Mesendoderm (in vitro differentiated cells): Measurements from ENCODE around the gene ST7.
A peak's percentile ranks its signal among the peaks of the same experiment; 100 is the strongest.

Experiments
- DNase-seq: peaks from one replicate; pipeline ENCODE4 v3.0.0; 2013
- H2AK5ac ChIP-seq: 2 replicates; pipeline ENCODE4 v1.6.1; 2013; ENCODE audit warnings: low read length, inconsistent platforms
- H2BK120ac ChIP-seq: 2 replicates; pipeline ENCODE4 v1.6.1; 2013; ENCODE audit warnings: low read depth, mild to moderate bottlenecking, low read length, moderate library complexity, mixed read lengths
- H2BK15ac ChIP-seq: replicated peaks from 2 replicates; pipeline ENCODE4 v1.6.1; 2013; ENCODE audit warnings: low read depth, mild to moderate bottlenecking, moderate library complexity
- H2BK5ac ChIP-seq: 2 replicates; pipeline ENCODE4 v1.6.1; 2013; ENCODE audit warnings: low read length, inconsistent platforms
- H3K18ac ChIP-seq: 2 replicates; pipeline ENCODE4 v1.6.1; 2013; ENCODE audit warnings: mild to moderate bottlenecking, low read length, mixed read lengths
- H3K23ac ChIP-seq: one replicate; pipeline ENCODE4 v1.6.1; 2013; ENCODE audit warnings: low read length
- H3K27ac ChIP-seq: 2 replicates; pipeline ENCODE4 v1.5.1; 2013; ENCODE audit warnings: low read depth, mild to moderate bottlenecking, inconsistent platforms, low read length, moderate library complexity
- H3K27me3 ChIP-seq: 2 replicates; pipeline ENCODE4 v1.6.1; 2013; ENCODE audit warnings: low read length, control low read depth, mild to moderate bottlenecking, inconsistent platforms; ENCODE audit not compliant: insufficient read depth, poor library complexity
- H3K36me3 ChIP-seq: 2 replicates; pipeline ENCODE4 v1.6.1; 2013; ENCODE audit warnings: low read length, inconsistent platforms; ENCODE audit not compliant: control insufficient read depth, insufficient read depth
- H3K4ac ChIP-seq: one replicate; pipeline ENCODE4 v1.6.1; 2013; ENCODE audit warnings: low read depth, mild to moderate bottlenecking, low read length, moderate library complexity
- H3K4me1 ChIP-seq: 2 replicates; pipeline ENCODE4 v1.6.1; 2013; ENCODE audit warnings: low read depth, low read length, inconsistent platforms; ENCODE audit not compliant: control insufficient read depth
- H3K4me2 ChIP-seq: 2 replicates; pipeline ENCODE4 v1.6.1; 2013; ENCODE audit warnings: low read length
- H3K4me3 ChIP-seq: 2 replicates; pipeline ENCODE4 v1.5.1; 2013; ENCODE audit warnings: mild to moderate bottlenecking, low read length
- H3K56ac ChIP-seq: one replicate; pipeline ENCODE4 v1.6.1; 2013; ENCODE audit warnings: low read length
- H3K79me1 ChIP-seq: 2 replicates; pipeline ENCODE4 v1.6.1; 2013; ENCODE audit warnings: low read length, inconsistent platforms
- H3K79me2 ChIP-seq: 2 replicates; pipeline ENCODE4 v1.6.1; 2013; ENCODE audit warnings: mild to moderate bottlenecking, low read length; ENCODE audit not compliant: control insufficient read depth, insufficient read depth
- H3K9ac ChIP-seq: 2 replicates; pipeline ENCODE4 v1.6.1; 2013; ENCODE audit warnings: low read length, inconsistent platforms
- H4K5ac ChIP-seq: one replicate; pipeline ENCODE4 v1.6.1; 2013; ENCODE audit warnings: low read length
- H4K8ac ChIP-seq: one replicate; pipeline ENCODE4 v1.6.1; 2013; ENCODE audit warnings: low read depth, mild to moderate bottlenecking, control low read depth, low read length, moderate library complexity
- WGBS: extraction: QIAGEN DNeasy Blood & Tissue Kit; methylation state at CpG from one replicate; pipeline ENCODE4 v1.1.7; 2013; ENCODE audit warnings: low lambda C conversion rate, missing lambda C conversion rate; ENCODE audit not compliant: insufficient coverage; ENCODE audit errors: extremely low coverage; 5-methylcytosine and 5-hydroxymethylcytosine counted together

ST7 gene

GRCh38 chr7:117217106-117218035 lies 264.1 kb downstream of the ST7 start:
- DNase-seq, result no peak
- no peaks in the 10 kb centered on the region for H3K36me3 ChIP-seq
- no peak overlapping the region for H3K56ac ChIP-seq

DNA sequence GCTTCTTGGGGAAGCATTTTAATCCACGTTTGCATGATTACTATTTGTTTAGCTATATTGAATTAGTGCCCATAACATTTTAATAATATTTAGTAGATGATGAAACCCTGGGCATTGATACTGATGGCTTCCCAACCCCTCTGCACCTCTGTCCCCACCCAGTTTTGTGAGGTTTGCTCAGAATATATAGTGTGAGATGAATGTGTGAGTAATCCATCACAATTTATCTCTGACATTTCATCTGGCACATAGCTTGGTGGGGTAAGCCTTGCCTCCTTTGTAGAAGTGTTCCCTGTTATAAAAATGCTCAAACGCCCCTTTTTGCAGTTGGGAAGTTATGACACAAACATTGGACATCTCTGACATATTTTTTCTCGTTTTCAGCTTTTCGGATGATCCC lies 265.4 kb downstream of the ST7 start:
- no peak for DNase-seq
- H2BK5ac ChIP-seq, result no peak overlapping the region
- H3K27me3 ChIP-seq, result no peaks in the 10 kb centered on the region
- H3K23ac ChIP-seq, result no peak overlapping the region
- H3K9ac ChIP-seq, result no peak overlapping the region
- H3K79me2 ChIP-seq, result no peaks in the 10 kb centered on the region
- no peak overlapping the region for H3K4ac ChIP-seq
- H3K27ac ChIP-seq, result no peak overlapping the region
- no peaks in the 10 kb centered on the region for H3K79me1 ChIP-seq
- no peak overlapping the region for H2BK120ac ChIP-seq
- H4K5ac ChIP-seq, result no peak overlapping the region
- no peak overlapping the region for H2AK5ac ChIP-seq
- no peak overlapping the region for H3K18ac ChIP-seq
- H3K4me3 ChIP-seq, result no peak overlapping the region
- WGBS, result no CpG with 5 or more reads among the region's 4 CpGs
- no peaks in the 10 kb centered on the region for H3K36me3 ChIP-seq
- H3K4me2 ChIP-seq, result no peak overlapping the region
- no peaks in the 10 kb centered on the region for H3K4me1 ChIP-seq
- H2BK15ac ChIP-seq, result no peak overlapping the region
- no peak overlapping the region for H4K8ac ChIP-seq
- no peak overlapping the region for H3K56ac ChIP-seq

More at GRCh38 chr7:117217106-117218035, 264.1 kb downstream of the ST7 start:
- Histone ChIP-seq H3K4me2 (no peak overlapping the region), H3K18ac (no peak overlapping the region), H2BK15ac (no peak overlapping the region), H2BK120ac (no peak overlapping the region), H3K4ac (no peak overlapping the region), H3K27ac (no peak overlapping the region), H3K4me1 (no peaks in the 10 kb centered on the region), H3K9ac (no peak overlapping the region), H2AK5ac (no peak overlapping the region), H3K27me3 (no peaks in the 10 kb centered on the region), H3K4me3 (no peak overlapping the region), H3K23ac (no peak overlapping the region), H2BK5ac (no peak overlapping the region), H4K5ac (no peak overlapping the region), H3K79me2 (no peaks in the 10 kb centered on the region), H4K8ac (no peak overlapping the region), H3K79me1 (no peaks in the 10 kb centered on the region)
- WGBS, result no CpG with 5 or more reads among the region's 6 CpGs

- Histone ChIP-seq H3K79me1 (no peaks in the 10 kb centered on the region), H3K4me2 (no peak overlapping the region), H3K4me1 (no peaks in the 10 kb centered on the region), H2AK5ac (no peak overlapping the region), H3K27ac (no peak overlapping the region), H2BK5ac (no peak overlapping the region), H4K8ac (no peak overlapping the region), H4K5ac (no peak overlapping the region), H2BK120ac (no peak overlapping the region), H3K23ac (no peak overlapping the region), H3K56ac (no peak overlapping the region), H3K36me3 (no peaks in the 10 kb centered on the region), H3K9ac (no peak overlapping the region), H2BK15ac (no peak overlapping the region), H3K4ac (no peak overlapping the region), H3K18ac (no peak overlapping the region), H3K27me3 (no peaks in the 10 kb centered on the region), H3K79me2 (no peaks in the 10 kb centered on the region), H3K4me3 (no peak overlapping the region)
- no peak for DNase-seq
- no CpG with 5 or more reads among the region's 8 CpGs for WGBS
Observed at GRCh38 chr7:117219485-117219884, 266.2 kb downstream of the ST7 start.

GRCh38 chr7:117220836-117221235 lies 267.5 kb downstream of the ST7 start:
- no peak overlapping the region for H3K27ac ChIP-seq
- H3K79me2 ChIP-seq, result no peaks in the 10 kb centered on the region
- H3K56ac ChIP-seq, result no peak overlapping the region
- no peaks in the 10 kb centered on the region for H3K36me3 ChIP-seq
- H4K5ac ChIP-seq, result no peak overlapping the region
- DNase-seq, result peak; percentile 14
- H3K79me1 ChIP-seq, result no peaks in the 10 kb centered on the region
- H3K4me3 ChIP-seq, result no peak overlapping the region
- H3K18ac ChIP-seq, result no peak overlapping the region
- no peak overlapping the region for H3K23ac ChIP-seq
- peaks cover 2% of the 10 kb centered on the region for H3K4me1 ChIP-seq
- no peak overlapping the region for H2BK15ac ChIP-seq
- no peaks in the 10 kb centered on the region for H3K27me3 ChIP-seq
- H2BK5ac ChIP-seq, result no peak overlapping the region
- no peak overlapping the region for H4K8ac ChIP-seq
- no peak overlapping the region for H2BK120ac ChIP-seq
- H2AK5ac ChIP-seq, result no peak overlapping the region
- WGBS, result no CpG with 5 or more reads among the region's 5 CpGs
- no peak overlapping the region for H3K9ac ChIP-seq
- H3K4me2 ChIP-seq, result no peak overlapping the region
- H3K4ac ChIP-seq, result no peak overlapping the region

- Histone ChIP-seq H2BK15ac (no peak overlapping the region), H2BK5ac (no peak overlapping the region), H3K23ac (no peak overlapping the region), H2BK120ac (no peak overlapping the region), H3K27me3 (no peaks in the 10 kb centered on the region), H3K79me1 (no peaks in the 10 kb centered on the region), H3K4me1 (peaks cover 2% of the 10 kb centered on the region), H3K9ac (no peak overlapping the region), H3K4me3 (no peak overlapping the region), H3K4ac (no peak overlapping the region), H3K79me2 (no peaks in the 10 kb centered on the region), H3K4me2 (no peak overlapping the region), H3K56ac (no peak overlapping the region), H3K27ac (no peak overlapping the region), H3K36me3 (no peaks in the 10 kb centered on the region), H4K8ac (no peak overlapping the region), H4K5ac (no peak overlapping the region), H3K18ac (no peak overlapping the region), H2AK5ac (no peak overlapping the region)
- WGBS, result no CpG with 5 or more reads among the region's 6 CpGs
- peak; percentile 77 for DNase-seq
Observed at GRCh38 chr7:117225536-117225935, 272.2 kb downstream of the ST7 start.
